PC-3 (cell line): Measurements from ENCODE around the gene PEX14.

ENCODE experiments used
- CTCF ChIP-seq: fragments of 300-600 bp; sonication (generic); conservative IDR thresholded peaks from 2 replicates; pipeline ENCODE4 v1.5.1; 2017; ENCODE audit warnings: antibody characterized with exemption, low read depth, mild to moderate bottlenecking, low read length
- EZH2 ChIP-seq: fragments of 300-600 bp; sonication (generic); IDR thresholded peaks from one replicate; pipeline ENCODE4 v1.6.1; 2017; ENCODE audit warnings: antibody characterized with exemption, mild to moderate bottlenecking, low read length; ENCODE audit not compliant: unreplicated experiment

GRCh38 chr1:10494754-10495474, 20.2 kb downstream of the PEX14 start:
- TF ChIP-seq CTCF (peak; percentile 94), EZH2 (no peak)
